GM21576 (cell line): ENCODE data around the gene ARHGAP32.

Source experiments
- ATAC-seq: cut with Tn5 transposase; IDR thresholded peaks from one replicate; pipeline ENCODE4 v1.9.1; 2021; ENCODE audit warnings: mild to moderate bottlenecking, moderate library complexity; ENCODE audit not compliant: unreplicated experiment

ARHGAP32 gene

DNA sequence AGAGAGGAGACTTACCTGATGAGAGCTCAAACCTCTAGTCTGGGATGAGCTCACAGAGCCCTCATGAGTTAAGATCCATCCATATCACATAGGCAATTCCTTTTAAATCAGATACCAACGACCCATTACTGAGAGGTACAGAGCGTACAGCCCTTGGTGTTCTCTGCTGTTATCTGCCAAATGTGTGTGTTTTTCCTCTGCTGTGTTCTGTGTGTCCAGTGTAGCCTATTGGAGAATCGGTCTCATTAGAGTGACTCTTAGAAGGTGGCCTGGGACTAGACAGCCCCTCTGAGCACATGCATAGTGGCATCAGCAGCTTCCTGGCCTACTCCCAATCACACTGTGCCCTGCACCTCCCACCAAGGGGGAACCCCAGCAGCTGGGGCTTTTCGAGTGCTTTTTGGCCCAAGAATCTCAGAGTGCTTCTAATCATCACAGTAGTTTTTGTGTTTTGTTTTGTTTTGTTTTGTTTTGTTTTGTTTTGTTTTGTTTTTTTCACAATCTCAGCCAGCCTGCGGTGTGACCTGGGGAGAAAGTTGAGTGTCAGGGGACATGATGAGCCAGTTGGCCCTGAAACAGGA, 274.9 kb downstream of the ARHGAP32 start:
- ATAC-seq: peak; percentile 47

- ATAC-seq: no peak
These were observed 275.4 kb downstream of the ARHGAP32 start for GRCh38 chr11:128916681-128917080.

GRCh38 chr11:128916037-128916572, 276.0 kb downstream of the ARHGAP32 start:
- ATAC-seq: no peak

GRCh38 chr11:128915149-128915521, 277.0 kb downstream of the ARHGAP32 start:
- ATAC-seq: no peak
